ENCODE measurements around the gene F11. TPM values are rescaled to one million over a fixed set of nuclear protein-coding genes. Genes with fewer than 3 reads are reported as not detected.
"Not testable (repeated sequence)": the region's sequence is repeated elsewhere in the genome, so short reads cannot be mapped to it uniquely, and the experiment has no call there.

F11 gene
- total RNA-seq, 4 donors from 2014 or later = 0.48 to 0.67 TPM; not detected in 2

DNA sequence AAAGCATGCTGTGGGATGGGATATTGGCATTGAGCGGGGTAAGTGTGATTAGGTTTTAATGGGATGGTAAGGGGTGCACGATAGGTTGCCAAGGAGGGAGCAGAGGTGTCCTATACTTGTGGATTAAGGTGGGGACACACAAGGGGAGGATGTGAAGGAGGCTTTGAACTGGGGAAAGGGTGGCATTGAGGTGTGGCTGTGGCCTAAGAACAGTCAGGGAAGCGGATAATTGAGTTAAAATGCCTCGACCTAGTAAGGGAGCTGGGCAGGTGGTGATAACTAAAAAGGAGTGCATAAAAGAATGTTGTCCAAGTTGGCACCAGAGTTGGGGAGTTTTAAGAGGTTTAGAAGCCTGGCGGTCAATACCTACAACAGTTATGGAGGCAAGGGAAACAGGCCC is 21.2 kb upstream of the F11 start:
- Histone ChIP-seq H3K27ac (no peak overlapping the region), H3K9me3 (no peaks in the 10 kb centered on the region), H3K36me3 (no peaks in the 10 kb centered on the region), H3K27me3 (no peaks in the 10 kb centered on the region), H3K4me1 (no peaks in the 10 kb centered on the region), H3K4me3 (no peak overlapping the region)
- no peak for DNase-seq
- intact Hi-C loops (cut with DNase I; ENCODE audit: low total_unique reads) = no loop called here
- no peak for TF ChIP-seq POLR2A (IDR thresholded peaks at IDR 0.05)
- no peak for TF ChIP-seq CTCF (IDR thresholded peaks at IDR 0.05)

- intact Hi-C loops (cut with DNase I; ENCODE audit: low total_unique reads); DNase-seq; H3K9me3 ChIP-seq; H3K27ac ChIP-seq; H3K4me3 ChIP-seq; H3K4me1 ChIP-seq; H3K36me3 ChIP-seq; H3K27me3 ChIP-seq: not testable (repeated sequence)
Measured at GRCh38 chr4:186247062-186247752, 18.8 kb upstream of the F11 start.

DNA sequence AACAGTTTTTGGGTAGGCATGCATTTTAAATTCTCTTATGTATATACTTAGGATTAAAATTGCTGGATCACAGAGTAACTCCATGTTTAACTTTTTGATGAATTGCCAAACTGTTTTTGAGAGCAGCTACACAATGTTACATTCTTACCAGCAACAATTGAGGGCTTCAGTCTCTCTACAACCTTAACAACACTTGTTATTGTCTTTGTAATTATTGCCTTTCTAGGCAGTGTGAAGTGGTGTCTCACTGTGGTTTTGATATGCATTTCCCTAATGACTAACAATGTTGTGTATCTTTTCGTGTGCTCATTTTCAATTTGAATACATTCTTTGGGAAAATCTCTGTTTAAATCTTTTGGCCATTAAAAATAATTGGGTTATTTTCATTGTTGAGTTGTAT is 17.3 kb upstream of the F11 start:
- H3K36me3 ChIP-seq = no peaks in the 10 kb centered on the region
- H3K27ac ChIP-seq = no peak overlapping the region
- DNase-seq = no peak
- H3K4me1 ChIP-seq = no peaks in the 10 kb centered on the region
- intact Hi-C loops (cut with DNase I; ENCODE audit: low total_unique reads) = no loop called here
- H3K27me3 ChIP-seq = no peaks in the 10 kb centered on the region
- H3K4me3 ChIP-seq = no peak overlapping the region
- H3K9me3 ChIP-seq = no peaks in the 10 kb centered on the region
- no peak for TF ChIP-seq CTCF (IDR thresholded peaks at IDR 0.05)
- TF ChIP-seq POLR2A (IDR thresholded peaks at IDR 0.05) = no peak

DNA sequence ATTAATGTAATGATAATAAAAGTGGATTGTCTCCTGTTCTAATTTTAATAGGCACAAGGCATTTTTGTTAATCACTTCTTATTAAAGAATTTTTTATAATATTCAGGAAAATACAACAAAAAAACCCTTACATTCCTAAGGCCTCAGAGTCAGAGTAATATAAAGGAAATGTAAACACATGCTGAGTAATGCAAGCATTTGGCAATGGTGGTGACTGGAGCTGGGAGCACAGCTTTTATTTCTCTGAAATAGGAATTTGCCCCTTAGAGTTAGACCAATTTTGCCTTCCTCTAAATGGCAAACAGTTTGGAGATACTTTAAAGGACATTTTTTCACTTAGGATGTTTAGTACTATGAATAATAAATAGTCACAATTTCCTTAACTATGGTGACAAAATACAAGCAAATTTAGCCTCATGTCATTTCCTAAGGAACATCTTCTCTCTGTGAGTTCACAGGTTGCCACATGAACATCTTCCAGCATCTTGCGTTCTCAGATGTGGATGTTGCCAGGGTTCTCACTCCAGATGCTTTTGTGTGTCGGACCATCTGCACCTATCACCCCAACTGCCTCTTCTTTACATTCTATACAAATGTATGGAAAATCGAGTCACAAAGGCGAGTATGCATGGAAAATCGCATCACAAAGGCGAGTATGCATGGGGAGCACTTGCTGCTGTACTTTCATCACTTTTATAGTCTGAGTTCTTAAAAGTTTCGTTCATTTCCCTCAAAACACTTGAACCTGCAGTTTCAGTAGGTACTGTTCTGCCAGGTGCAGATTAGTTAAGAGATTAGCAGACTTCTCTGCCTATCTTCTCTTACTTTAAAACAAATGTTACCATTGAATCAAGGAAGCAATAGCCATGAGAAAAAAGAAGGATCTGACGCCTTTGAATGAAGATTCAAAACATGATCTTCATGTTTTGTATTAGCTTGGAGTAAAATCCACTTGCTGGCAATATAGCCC is 15.9 kb upstream of the F11 start:
- Histone ChIP-seq H3K9me3 (no peaks in the 10 kb centered on the region), H3K4me3 (no peak overlapping the region), H3K4me1 (no peaks in the 10 kb centered on the region), H3K36me3 (no peaks in the 10 kb centered on the region), H3K27me3 (no peaks in the 10 kb centered on the region), H3K27ac (no peak overlapping the region)
- no peak for DNase-seq
- TF ChIP-seq POLR2A (IDR thresholded peaks at IDR 0.05) = no peak
- no peak for TF ChIP-seq CTCF (IDR thresholded peaks at IDR 0.05)
- intact Hi-C loops (cut with DNase I; ENCODE audit: low total_unique reads) = no loop called here

GRCh38 chr4:186250760-186251159 is 15.2 kb upstream of the F11 start:
- Histone ChIP-seq H3K27me3 (no peaks in the 10 kb centered on the region), H3K27ac (no peak overlapping the region), H3K36me3 (no peaks in the 10 kb centered on the region), H3K9me3 (no peaks in the 10 kb centered on the region), H3K4me3 (no peak overlapping the region), H3K4me1 (no peaks in the 10 kb centered on the region)
- no peak for DNase-seq
- intact Hi-C loops (cut with DNase I; ENCODE audit: low total_unique reads) = no loop called here
- TF ChIP-seq CTCF (IDR thresholded peaks at IDR 0.05) = no peak
- no peak for TF ChIP-seq POLR2A (IDR thresholded peaks at IDR 0.05)
